Mucosa of descending colon (tissue), 3 donors: ENCODE results near the gene PIK3AP1. TPM values are rescaled to one million over a fixed set of nuclear protein-coding genes. Genes with fewer than 3 reads are reported as not detected.
"Not testable (repeated sequence)": the region's sequence is repeated elsewhere in the genome, so short reads cannot be mapped to it uniquely, and the experiment has no call there.

ENCODE experiments used
- ATAC-seq: fragments of 200-7000 bp; cut with Tn5 transposase; one replicate; pipeline ENCODE4 v1.9.1; 2020; ENCODE audit warnings: mild to moderate bottlenecking, moderate library complexity
- DNase-seq, 3 donors: peaks; one replicate each; pipeline ENCODE4 v3.0.0-alpha.2; 2020
- H3K36me3 ChIP-seq: fragments of 200-600 bp; one replicate; pipeline ENCODE4 v1.8.0; 2021; ENCODE audit warnings: low read depth, mild to moderate bottlenecking
- H3K4me1 ChIP-seq: fragments of 200-600 bp; one replicate; pipeline ENCODE4 v1.8.0; 2021; ENCODE audit warnings: low read depth, mild to moderate bottlenecking
- H3K4me3 ChIP-seq: fragments of 200-600 bp; one replicate; pipeline ENCODE4 v1.8.0; 2021; ENCODE audit warnings: mild to moderate bottlenecking
- H3K9me3 ChIP-seq: fragments of 200-600 bp; one replicate; pipeline ENCODE4 v1.8.0; 2021; ENCODE audit warnings: mild to moderate bottlenecking
- intact Hi-C, 2 donors: fragments of 100-400 bp; cut with DNase I in 1 of 2; cut with micrococcal nuclease in 1 of 2; formaldehyde crosslinking; loops; one replicate each; pipeline versions ENCODE4 v1.11.0 to v1.11.1; 2022; cut with DNase I, micrococcal nuclease
- total RNA-seq, 3 donors: library from RNA; stranded (reverse); fragmentation: NEBNext Ultra II Directional in 2 of 3; extraction: Animal tissue kit (Norgen Biotek cat#: 25700) in 2 of 3; gene quantifications; one replicate each; pipeline versions ENCODE4 v1.2.1 to v1.2.4, GENCODE V29; 2021 to 2023
- TF ChIP-seq, protein P1 (sequence below): fragments of 200-600 bp; IDR thresholded peaks from one replicate; pipeline ENCODE4 v1.8.0; 2022; ENCODE audit warnings: antibody characterized with exemption, mild to moderate bottlenecking
- donor health status: DM: no; HTN: no; CAD: no; lungs with moderate emphysema.
- donor health status: DM: no; HTN: no; CAD: no.
- donor health status: DM: no; HTN: yes; CAD: no.

PIK3AP1 gene
- total RNA-seq, 3 donors from 2014 or later, result 10.4 to 19.8 (median 13.2) TPM

DNA sequence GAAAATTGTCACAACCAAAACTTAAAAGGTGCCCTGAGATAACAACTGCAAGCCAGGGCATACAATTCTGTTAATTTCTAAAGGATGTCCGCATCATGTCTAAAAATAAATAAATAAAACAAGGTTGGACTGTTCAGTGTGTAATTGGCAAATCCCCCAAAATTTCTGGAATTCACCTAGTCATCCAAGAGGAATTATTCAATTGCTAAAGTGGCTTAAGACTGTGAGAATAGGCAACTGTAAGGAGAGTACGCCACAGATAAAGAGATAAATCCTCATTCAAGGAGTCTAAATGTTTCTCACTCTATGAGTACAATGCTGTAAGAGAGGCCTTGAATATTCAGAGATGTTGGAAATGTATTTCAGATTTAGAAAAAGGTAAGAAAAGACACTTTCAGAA, 37.2 kb downstream of the PIK3AP1 start:
- DNase-seq (no peak), ATAC-seq (no peak)
- TF ChIP-seq, protein P1, sequence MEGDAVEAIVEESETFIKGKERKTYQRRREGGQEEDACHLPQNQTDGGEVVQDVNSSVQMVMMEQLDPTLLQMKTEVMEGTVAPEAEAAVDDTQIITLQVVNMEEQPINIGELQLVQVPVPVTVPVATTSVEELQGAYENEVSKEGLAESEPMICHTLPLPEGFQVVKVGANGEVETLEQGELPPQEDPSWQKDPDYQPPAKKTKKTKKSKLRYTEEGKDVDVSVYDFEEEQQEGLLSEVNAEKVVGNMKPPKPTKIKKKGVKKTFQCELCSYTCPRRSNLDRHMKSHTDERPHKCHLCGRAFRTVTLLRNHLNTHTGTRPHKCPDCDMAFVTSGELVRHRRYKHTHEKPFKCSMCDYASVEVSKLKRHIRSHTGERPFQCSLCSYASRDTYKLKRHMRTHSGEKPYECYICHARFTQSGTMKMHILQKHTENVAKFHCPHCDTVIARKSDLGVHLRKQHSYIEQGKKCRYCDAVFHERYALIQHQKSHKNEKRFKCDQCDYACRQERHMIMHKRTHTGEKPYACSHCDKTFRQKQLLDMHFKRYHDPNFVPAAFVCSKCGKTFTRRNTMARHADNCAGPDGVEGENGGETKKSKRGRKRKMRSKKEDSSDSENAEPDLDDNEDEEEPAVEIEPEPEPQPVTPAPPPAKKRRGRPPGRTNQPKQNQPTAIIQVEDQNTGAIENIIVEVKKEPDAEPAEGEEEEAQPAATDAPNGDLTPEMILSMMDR, result no peak
- no peaks in the 10 kb centered on the region for H3K4me1 ChIP-seq
- intact Hi-C loops, result no loop called here
- H3K36me3 ChIP-seq, result no peaks in the 10 kb centered on the region
- no peaks in the 10 kb centered on the region for H3K9me3 ChIP-seq
- no peak overlapping the region for H3K4me3 ChIP-seq

DNA sequence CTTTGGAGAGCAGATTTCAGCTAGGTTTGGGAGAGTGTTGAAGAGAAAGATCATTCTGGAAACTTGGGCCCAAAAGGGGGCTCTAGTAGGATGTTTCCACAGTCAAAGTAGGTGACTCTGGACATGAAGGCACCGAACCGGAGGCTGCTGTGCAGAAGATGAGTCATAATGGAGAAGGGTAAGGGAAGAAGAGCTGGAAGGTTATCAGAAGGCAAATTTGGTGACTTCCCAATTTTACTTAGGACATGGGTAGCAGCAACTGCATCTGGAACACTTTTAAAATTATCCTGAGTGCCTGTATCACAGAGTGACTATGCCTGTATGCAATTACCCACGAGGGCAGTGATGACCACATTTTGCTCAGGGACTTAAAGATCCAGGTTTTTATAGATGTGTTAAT, 38.8 kb downstream of the PIK3AP1 start:
- no peak for DNase-seq
- no peaks in the 10 kb centered on the region for H3K9me3 ChIP-seq
- no peaks in the 10 kb centered on the region for H3K36me3 ChIP-seq
- H3K4me3 ChIP-seq, result no peak overlapping the region
- no peaks in the 10 kb centered on the region for H3K4me1 ChIP-seq
- no peak for ATAC-seq
- intact Hi-C loops, result no loop called here
- TF ChIP-seq, protein P1, result no peak

DNA sequence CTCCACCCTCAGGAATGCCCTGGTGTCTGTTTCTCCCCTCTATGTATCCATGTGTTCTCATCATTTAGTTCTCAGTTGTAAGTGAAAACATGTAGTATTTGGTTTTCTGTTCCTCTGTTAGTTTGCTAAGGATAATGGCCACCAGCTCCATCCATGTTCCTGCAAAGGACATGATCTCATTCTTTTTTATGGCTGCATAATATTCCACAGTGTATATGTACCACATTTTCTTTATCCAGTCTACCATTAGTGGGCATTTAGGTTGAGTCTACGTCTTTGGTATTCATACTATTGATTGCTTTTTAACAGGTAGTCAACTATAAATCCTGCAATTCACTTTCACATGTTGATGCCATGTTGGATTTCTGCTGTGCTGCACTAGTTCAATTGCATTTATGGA, 39.9 kb downstream of the PIK3AP1 start:
- H3K9me3 ChIP-seq, intact Hi-C loops, H3K4me3 ChIP-seq: not testable (repeated sequence)

DNA sequence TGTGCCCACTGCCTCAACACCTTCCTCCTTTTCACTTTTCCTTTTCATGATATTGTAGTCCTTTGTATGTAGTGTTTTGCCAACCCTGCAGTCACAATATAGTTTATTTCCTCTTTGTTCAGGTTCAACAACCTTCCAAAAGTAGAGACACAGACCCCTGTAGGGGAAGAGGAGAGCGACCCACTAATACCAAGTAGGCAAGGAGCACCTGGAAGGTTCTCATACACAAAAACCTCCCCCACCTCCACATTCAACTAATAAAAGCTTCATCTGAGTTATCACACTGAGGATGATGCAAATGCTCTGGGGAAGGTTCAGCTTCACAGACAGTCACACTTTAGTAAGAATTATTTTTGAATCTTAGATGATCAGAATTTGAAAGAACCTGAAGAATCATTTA, 41.6 kb downstream of the PIK3AP1 start:
- Histone ChIP-seq H3K36me3 (no peaks in the 10 kb centered on the region), H3K4me1 (no peaks in the 10 kb centered on the region), H3K4me3 (no peak overlapping the region), H3K9me3 (no peaks in the 10 kb centered on the region)
- intact Hi-C loops, result no loop called here
- TF ChIP-seq, protein P1, result no peak
- DNase-seq, result no peak
- no peak for ATAC-seq

More for the DNA sequence above, 39.9 kb downstream of the PIK3AP1 start:
- H3K4me1 ChIP-seq, ATAC-seq, H3K36me3 ChIP-seq, DNase-seq: not testable (repeated sequence)

DNA sequence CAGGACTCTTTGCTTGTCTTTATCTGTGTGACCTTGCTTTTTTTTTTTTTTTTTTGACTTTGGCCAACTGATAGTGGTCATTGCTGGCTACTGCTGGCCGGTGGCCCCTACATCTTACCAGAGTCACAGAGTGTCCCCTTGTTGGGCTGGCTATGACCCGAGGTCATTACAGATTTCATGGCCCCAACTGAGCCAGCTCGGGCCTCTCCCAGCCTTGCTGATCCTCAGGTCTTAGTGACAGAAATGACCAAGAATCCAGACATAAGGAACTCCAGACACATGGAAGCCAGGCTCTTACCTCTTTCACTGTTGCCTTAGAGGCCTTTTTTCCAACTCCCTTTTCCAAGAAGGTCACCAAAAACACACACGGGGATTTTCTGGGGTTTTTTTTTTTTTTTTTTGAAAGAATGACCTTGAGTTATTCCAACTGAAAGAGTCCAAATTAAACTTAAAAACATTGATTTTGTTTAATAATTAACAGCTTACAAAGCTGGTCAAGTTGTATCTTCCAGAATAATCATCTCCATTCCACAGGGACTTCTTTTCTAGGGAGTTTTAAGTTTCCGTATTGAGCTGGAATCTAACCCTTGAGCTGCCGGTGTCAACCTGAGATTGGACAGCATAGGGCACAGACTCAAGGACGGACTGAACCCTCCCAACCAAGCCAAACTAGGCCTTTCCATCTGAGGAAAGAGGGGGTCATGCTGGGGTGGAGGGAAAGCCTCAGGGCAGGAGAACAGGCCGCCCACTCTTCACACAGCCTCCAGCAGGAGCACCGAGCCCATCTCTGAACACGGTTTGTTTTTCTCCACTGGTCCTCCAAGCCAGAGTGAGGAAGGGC, 43.8 kb downstream of the PIK3AP1 start:
- Histone ChIP-seq H3K36me3 (no peaks in the 10 kb centered on the region), H3K9me3 (no peaks in the 10 kb centered on the region), H3K4me3 (no peak overlapping the region), H3K4me1 (no peaks in the 10 kb centered on the region)
- ATAC-seq (no peak), DNase-seq (no peak)
- intact Hi-C loops, result no loop called here
- TF ChIP-seq, protein P1, result no peak

DNA sequence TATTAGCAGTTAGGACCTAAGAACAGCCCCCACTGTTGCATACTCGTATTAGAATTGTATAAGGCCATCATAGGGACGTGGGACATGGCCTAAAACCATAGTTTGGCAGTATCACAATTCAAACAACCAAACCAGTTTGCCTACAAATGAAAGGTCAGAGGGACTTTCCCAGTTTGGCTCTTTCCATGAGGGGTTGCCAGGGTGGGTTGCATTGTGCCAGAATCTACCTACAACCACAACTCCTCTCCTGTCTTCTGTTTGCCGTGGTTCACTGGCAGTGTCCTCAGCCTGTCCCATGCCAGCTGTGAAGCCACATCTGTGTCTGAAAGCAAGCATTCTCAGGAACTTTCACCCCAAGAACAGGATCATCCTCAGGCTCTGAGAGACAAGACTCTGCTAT, 44.5 kb downstream of the PIK3AP1 start:
- H3K4me1 ChIP-seq, result no peaks in the 10 kb centered on the region
- no peaks in the 10 kb centered on the region for H3K9me3 ChIP-seq
- H3K4me3 ChIP-seq, result no peak overlapping the region
- intact Hi-C loops, result no loop called here
- TF ChIP-seq, protein P1, result no peak
- ATAC-seq (no peak), DNase-seq (no peak)
- H3K36me3 ChIP-seq, result no peaks in the 10 kb centered on the region
